D721Med (cell line): Measurements from ENCODE around the gene DNAL1.

Experiments used
- DNase-seq: peaks from one replicate; pipeline ENCODE4 v3.0.0; 2011; ENCODE audit warnings: low spot score; ENCODE audit not compliant: insufficient read length
- FAIRE-seq: peaks from 2 replicates; lab custom pipeline; 2011; peaks lifted over from hg19 to GRCh38; lab: Jason Lieb, UNC
- TF ChIP-seq, protein P1 (sequence below): IDR thresholded peaks from 2 replicates; pipeline ENCODE4 v1.5.1; 2012; ENCODE audit warnings: mild to moderate bottlenecking, control low read depth; ENCODE audit not compliant: insufficient read depth; ENCODE audit errors: missing control alignments

Gene DNAL1

DNA sequence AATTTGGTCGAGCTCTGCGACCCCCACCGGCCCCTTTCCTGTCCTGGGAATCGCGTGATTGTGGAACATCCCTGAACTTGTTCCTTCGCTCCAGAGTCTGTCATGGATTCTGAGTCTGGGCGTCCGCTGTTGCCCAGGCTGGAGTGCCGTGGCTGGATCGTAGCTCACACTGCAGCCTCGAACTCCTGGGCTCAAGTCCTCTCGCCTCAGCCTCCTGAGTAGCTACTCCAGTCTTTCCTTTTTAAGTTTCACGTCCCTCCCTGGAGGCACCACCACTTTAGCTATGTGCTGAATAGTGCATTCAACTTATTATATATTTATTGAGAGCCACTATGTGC lies 31.8 kb upstream of the DNAL1 start:
- TF ChIP-seq, protein P1, sequence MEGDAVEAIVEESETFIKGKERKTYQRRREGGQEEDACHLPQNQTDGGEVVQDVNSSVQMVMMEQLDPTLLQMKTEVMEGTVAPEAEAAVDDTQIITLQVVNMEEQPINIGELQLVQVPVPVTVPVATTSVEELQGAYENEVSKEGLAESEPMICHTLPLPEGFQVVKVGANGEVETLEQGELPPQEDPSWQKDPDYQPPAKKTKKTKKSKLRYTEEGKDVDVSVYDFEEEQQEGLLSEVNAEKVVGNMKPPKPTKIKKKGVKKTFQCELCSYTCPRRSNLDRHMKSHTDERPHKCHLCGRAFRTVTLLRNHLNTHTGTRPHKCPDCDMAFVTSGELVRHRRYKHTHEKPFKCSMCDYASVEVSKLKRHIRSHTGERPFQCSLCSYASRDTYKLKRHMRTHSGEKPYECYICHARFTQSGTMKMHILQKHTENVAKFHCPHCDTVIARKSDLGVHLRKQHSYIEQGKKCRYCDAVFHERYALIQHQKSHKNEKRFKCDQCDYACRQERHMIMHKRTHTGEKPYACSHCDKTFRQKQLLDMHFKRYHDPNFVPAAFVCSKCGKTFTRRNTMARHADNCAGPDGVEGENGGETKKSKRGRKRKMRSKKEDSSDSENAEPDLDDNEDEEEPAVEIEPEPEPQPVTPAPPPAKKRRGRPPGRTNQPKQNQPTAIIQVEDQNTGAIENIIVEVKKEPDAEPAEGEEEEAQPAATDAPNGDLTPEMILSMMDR = no peak
- DNase-seq (no peak), FAIRE-seq (no peak)

DNA sequence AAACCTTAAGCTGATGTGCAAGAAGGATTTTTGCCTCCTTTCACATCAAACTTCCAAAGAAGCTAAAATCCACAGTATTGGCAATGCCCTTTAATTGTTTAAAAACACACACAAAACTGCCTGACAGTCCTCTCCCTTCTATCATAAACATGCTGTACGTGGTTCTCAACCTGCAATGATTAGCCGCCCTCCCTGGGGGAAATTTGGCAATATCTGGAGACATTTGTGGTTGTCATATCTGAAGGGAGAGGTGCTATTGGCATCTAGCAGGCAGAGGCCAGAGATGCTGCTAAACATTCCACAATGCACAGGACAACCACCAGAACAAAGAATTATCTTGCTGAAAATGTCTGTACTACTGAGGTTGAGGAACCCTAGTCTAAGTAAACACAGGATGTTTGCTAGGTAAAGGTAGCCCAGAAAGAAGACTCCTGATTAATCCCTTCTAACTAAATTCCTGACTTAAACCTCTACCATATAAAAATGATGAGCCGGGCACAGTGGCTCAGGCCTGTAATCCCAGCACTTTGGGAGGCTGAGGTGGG lies 31.3 kb upstream of the DNAL1 start:
- DNase-seq = no peak
- FAIRE-seq = no peak
- TF ChIP-seq, protein P1 = no peak

DNA sequence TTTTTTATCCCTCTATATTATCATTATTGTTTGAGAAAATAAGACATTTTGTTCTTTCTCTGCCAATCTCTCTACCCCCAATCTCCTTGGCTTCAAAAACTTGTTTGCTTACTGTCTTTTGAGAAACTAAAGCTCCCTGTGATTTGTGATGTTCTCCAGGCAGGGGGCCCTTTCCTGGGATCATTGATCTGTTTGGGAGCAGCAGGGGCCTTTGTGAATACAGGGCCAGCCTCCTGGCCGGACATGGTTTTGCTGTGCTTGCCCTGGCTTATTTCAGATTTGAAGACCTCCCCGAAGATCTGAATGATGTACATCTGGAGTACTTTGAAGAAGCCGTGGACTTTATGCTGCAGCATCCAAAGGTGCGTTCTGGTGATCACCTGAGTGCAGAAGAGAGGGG lies 28.0 kb upstream of the DNAL1 start:
- no peak for FAIRE-seq
- DNase-seq = no peak
- TF ChIP-seq, protein P1 = no peak

DNA sequence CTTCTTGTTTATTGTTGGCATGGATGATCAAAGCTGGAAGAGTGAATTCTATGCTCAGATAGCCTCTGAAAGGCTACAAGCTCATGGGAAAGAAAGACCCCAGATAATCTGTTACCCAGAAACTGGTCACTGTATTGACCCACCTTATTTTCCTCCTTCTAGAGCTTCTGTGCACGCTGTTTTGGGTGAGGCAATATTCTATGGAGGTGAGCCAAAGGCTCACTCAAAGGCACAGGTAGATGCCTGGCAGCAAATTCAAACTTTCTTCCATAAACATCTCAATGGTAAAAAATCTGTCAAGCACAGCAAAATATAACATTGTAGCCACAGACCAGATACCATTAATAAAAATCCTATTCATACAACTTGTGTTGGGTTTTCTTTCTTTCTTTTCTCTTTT lies 25.3 kb upstream of the DNAL1 start:
- no peak for DNase-seq
- no peak for FAIRE-seq
- TF ChIP-seq, protein P1 = no peak

DNA sequence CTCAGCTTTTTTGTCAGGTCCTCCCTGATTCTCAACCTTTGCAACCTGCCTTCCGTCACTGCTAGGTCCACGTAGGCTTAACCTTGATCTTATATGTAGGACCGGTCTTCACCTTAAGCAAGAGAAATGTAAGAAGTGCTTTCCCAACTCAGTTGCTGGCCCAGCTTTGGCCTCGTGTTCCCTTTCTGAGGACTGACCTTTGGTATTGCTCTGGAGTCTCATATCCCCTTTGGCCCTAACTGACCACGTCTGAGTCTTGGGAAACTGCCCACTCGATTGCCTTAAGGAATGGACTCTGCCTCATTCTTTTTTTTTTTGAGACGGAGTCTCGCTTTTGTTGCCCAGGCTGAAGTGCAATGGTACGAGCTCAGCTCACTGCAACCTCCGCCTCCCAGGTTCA lies 24.5 kb upstream of the DNAL1 start:
- TF ChIP-seq, protein P1 = no peak
- DNase-seq (no peak), FAIRE-seq (no peak)

DNA sequence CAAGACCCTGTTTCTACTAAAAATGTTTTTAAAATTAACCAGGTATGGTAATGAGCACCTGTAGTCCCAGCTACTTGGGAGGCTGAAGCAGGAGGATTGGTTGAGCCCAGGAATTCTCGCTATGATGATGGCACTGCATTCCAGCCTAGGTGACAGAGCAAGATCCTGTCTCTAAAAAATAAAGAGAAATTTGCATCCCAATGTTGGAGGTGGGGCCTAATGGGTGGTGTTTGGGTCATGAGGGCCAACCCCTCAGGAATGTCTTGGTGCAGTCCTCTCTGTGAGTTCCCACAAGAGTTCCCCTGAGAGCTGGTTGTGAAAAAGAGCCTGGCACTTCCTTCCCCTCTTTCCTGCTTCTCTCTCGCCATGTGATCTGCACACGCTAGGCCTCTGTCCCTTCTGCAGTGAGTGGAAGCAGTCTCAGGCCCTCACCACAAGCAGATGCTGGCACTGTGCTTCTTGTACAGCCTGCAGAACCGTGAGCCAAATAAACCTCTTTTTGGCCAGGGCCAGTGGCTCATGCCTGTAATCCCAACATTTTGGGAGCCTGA lies 21.2 kb upstream of the DNAL1 start:
- DNase-seq (no peak), FAIRE-seq (no peak)
- TF ChIP-seq, protein P1 = no peak

DNA sequence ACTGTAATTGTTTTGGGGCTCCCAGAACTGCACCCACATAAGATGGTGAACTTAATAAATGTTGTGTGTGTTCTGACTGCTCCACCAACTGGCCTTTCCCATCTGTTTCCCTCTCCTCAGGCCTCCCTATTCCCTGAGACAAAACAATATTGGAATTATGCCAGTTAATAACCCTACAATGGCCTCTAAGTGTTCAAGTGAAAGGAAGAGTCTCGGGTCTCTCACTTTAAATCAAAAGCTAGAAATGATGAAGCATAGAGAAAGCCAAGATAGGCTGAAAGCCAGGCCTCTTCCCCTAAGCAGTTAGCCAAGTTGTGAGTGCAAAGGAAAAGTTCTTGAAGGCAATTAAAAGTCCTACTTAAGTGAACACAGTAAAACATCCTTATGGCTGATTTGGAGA lies 19.1 kb upstream of the DNAL1 start:
- DNase-seq = no peak
- TF ChIP-seq, protein P1 = no peak
- FAIRE-seq = no peak
